Ascending aorta (tissue), 2 donors: Measurements from ENCODE around the gene C1orf185. TPM values are rescaled to one million over a fixed set of nuclear protein-coding genes. Genes with fewer than 3 reads are reported as not detected.

Experiments
- DNase-seq, 2 donors: peaks; one replicate each; pipeline ENCODE4 v3.0.0-alpha.2; 2019; ENCODE audit warnings: low spot score in 2 of 2
- H3K27ac ChIP-seq, 2 donors: fragments of 200-600 bp; sonication (generic); one replicate each; pipeline ENCODE4 v1.5.1; 2016 to 2017; ENCODE audit warnings: mild to moderate bottlenecking in 1 of 2
- H3K27me3 ChIP-seq: fragments of 200-600 bp; sonication (generic); one replicate; pipeline ENCODE4 v1.5.1; 2017
- H3K36me3 ChIP-seq, 2 donors: fragments of 200-600 bp; sonication (generic); one replicate each; pipeline ENCODE4 v1.5.1; 2016
- H3K4me1 ChIP-seq, 2 donors: fragments of 200-600 bp; sonication (generic); one replicate each; pipeline ENCODE4 v1.5.1; 2016 to 2017; ENCODE audit warnings: mild to moderate bottlenecking in 1 of 2
- H3K4me3 ChIP-seq, 2 donors: fragments of 200-600 bp; sonication (generic); one replicate each; pipeline ENCODE4 v1.5.1; 2016 to 2017; ENCODE audit warnings: mild to moderate bottlenecking in 1 of 2
- H3K9me3 ChIP-seq, 2 donors: fragments of 200-600 bp; sonication (generic); one replicate each; pipeline ENCODE4 v1.5.1; 2016
- CTCF ChIP-seq, 3 experiments: fragments of 200-600 bp in 2 of 3; fragments of 450-650 bp in 1 of 3; sonication (generic) in 2 of 3; IDR thresholded peaks; one replicate each; pipeline ENCODE4 v1.5.1; 2016 to 2019; ENCODE audit warnings: antibody characterized with exemption in 3 of 3, mild to moderate bottlenecking in 1 of 3, moderate library complexity in 1 of 3
- intact Hi-C: fragments of 100-400 bp; cut with DNase I; formaldehyde crosslinking; loops from one replicate; pipeline ENCODE4 v1.15.1; 2023
- total RNA-seq: library from RNA; depleted of rRNA; stranded (reverse); fragments of >200 nt; gene quantifications from one replicate; pipeline ENCODE4 v1.1.0, GENCODE V29; 2016

Gene C1orf185
- total RNA-seq, 1 donor from 2014 or later = not detected

- no peak overlapping the region for H3K4me3 ChIP-seq
Measured at GRCh38 chr1:51070640-51071039, 31.4 kb upstream of the C1orf185 start.

DNA sequence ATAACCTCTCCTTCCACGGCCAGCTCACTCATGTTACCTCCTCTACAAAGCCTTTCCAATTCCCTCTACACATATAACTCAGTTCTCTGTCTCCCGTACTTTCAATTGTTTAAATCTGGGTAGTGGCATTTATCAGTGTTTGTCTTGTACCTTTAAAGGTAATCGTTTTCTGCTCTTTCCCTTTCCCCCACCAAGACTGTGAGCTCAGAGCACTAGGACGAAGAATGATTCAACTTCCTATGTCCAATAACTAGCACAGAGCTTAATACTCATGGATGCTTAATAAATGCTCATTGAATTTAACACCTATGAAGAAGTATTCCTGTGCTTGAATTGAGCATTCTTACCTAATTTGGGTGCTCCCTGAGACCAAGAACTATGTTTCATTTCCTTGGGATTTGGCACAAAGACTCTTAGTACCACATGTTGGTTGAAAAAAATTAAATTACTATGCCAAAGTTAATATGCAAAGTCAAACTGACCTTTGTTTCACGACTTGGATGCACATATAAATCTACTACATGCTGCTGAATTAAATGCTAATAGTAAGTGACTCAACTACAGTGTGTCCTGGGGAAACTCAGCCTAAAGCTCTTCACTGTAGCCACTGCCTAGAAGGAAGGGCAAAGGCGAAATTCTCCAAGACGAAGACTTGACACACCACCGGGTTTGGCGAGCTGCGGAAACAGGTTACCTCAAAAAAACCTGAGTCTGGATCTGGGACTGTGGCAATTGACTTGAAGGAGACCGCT is 30.6 kb upstream of the C1orf185 start:
- no peaks in the 10 kb centered on the region for H3K4me1 ChIP-seq
- intact Hi-C loops = no loop called here
- no peaks in the 10 kb centered on the region for H3K36me3 ChIP-seq
- H3K9me3 ChIP-seq = no peaks in the 10 kb centered on the region
- H3K4me3 ChIP-seq = no peak overlapping the region
- H3K27me3 ChIP-seq = no peaks in the 10 kb centered on the region
- TF ChIP-seq CTCF (IDR thresholded peaks at IDR 0.05) = no peak
- no peak overlapping the region for H3K27ac ChIP-seq
- no peak for DNase-seq

More at GRCh38 chr1:51070640-51071039, 31.4 kb upstream of the C1orf185 start:
- no peak for TF ChIP-seq CTCF (IDR thresholded peaks at IDR 0.05)
- DNase-seq = no peak
- no peaks in the 10 kb centered on the region for H3K9me3 ChIP-seq
- intact Hi-C loops = no loop called here
- no peaks in the 10 kb centered on the region for H3K36me3 ChIP-seq
- H3K4me1 ChIP-seq = no peaks in the 10 kb centered on the region
- H3K27me3 ChIP-seq = no peaks in the 10 kb centered on the region
- H3K27ac ChIP-seq = no peak overlapping the region

GRCh38 chr1:51072043-51072439 is 30.0 kb upstream of the C1orf185 start:
- intact Hi-C loops = no loop called here
- H3K4me1 ChIP-seq = no peaks in the 10 kb centered on the region
- DNase-seq = no peak
- H3K27me3 ChIP-seq = no peaks in the 10 kb centered on the region
- H3K4me3 ChIP-seq = no peak overlapping the region
- H3K36me3 ChIP-seq = no peaks in the 10 kb centered on the region
- H3K27ac ChIP-seq = no peak overlapping the region
- H3K9me3 ChIP-seq = no peaks in the 10 kb centered on the region
- TF ChIP-seq CTCF (IDR thresholded peaks at IDR 0.05) = no peak

- no peak for TF ChIP-seq CTCF (IDR thresholded peaks at IDR 0.05)
- DNase-seq = no peak
- Histone ChIP-seq H3K27me3 (no peaks in the 10 kb centered on the region), H3K4me3 (no peak overlapping the region), H3K4me1 (no peaks in the 10 kb centered on the region), H3K9me3 (no peaks in the 10 kb centered on the region), H3K27ac (no peak overlapping the region), H3K36me3 (no peaks in the 10 kb centered on the region)
- intact Hi-C loops = no loop called here
Measured at GRCh38 chr1:51072651-51073050, 29.4 kb upstream of the C1orf185 start.

DNA sequence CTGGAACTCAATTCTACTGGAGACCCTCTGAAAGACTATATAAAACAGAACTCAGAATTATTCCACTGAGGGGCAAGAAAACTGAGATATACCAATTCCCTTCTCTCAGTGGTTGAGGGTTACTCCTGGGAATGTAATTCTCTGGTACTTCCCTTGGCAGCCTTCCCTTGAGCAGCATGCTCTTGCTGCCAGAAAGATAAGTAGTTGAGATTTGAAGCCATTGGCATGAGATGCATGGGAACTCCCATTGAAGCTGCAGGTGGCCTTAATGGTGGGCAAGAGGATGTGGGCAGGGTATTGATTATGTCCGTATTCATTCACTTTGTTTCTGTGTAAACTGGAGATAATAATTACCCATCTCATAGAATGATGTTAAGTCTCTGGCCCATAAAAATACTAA is 28.6 kb upstream of the C1orf185 start:
- H3K9me3 ChIP-seq = no peaks in the 10 kb centered on the region
- TF ChIP-seq CTCF (IDR thresholded peaks at IDR 0.05) = no peak
- intact Hi-C loops = no loop called here
- no peaks in the 10 kb centered on the region for H3K4me1 ChIP-seq
- H3K36me3 ChIP-seq = no peaks in the 10 kb centered on the region
- H3K27me3 ChIP-seq = no peaks in the 10 kb centered on the region
- H3K27ac ChIP-seq = no peak overlapping the region
- no peak for DNase-seq
- H3K4me3 ChIP-seq = no peak overlapping the region
